Measurements from ENCODE around the gene RMND5B.
"Not testable (repeated sequence)": the region's sequence is repeated elsewhere in the genome, so short reads cannot be mapped to it uniquely, and the experiment has no call there.

Gene RMND5B

DNA sequence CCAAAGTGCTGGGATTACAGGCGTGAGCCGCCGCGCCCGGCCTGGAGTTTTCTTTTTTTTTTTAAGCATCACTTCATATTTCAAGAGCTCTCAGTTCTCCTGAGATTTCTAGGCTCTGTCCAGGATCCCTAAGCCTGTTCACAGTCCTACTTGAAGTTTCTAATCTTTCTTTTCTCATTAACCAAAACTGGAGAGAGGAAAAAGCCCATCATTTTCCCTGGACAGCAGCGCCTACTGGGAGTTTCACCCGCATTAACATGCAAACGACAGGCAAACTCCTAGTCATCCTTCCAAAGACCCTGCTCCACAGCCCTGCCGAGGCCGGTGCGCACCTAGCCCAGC, 609 bp upstream of the RMND5B start:
- DNase-seq (ENCODE audit: low read depth in 2 of 2): not testable (repeated sequence)

GRCh38 chr5:178131446-178131996, 707 bp downstream of the RMND5B start:
- DNase-seq (ENCODE audit: low read depth in 2 of 2): no peak

DNA sequence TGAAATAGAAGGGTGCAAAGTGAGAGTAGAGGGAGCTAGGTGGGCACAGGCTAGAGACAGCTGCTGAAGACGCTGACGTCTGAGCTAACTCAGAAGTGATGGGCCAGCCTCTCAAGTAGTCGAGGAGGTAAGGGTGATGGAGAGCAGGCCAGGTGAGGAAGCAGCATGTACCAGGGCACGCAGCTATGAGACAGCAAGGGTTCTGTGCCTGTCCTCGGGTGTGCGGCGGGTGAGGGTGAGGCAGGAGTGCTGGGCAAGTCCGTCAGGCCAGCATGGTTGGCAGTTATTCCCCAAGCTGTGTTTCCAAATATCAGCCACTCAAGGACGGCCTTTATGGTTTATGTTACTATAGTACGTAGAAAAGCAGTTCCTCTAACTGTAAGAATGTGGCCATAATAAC, 6.2 kb downstream of the RMND5B start:
- no peak for DNase-seq (ENCODE audit: low read depth in 2 of 2)

- DNase-seq (ENCODE audit: low read depth in 2 of 2): no peak
Measured at GRCh38 chr5:178137991-178138390, 7.2 kb downstream of the RMND5B start.

GRCh38 chr5:178141550-178141949, 10.7 kb downstream of the RMND5B start:
- DNase-seq (ENCODE audit: low read depth in 2 of 2): no peak

- DNase-seq (ENCODE audit: low read depth in 2 of 2): no peak
Measured at GRCh38 chr5:178142642-178143041, 11.8 kb downstream of the RMND5B start.

- DNase-seq (ENCODE audit: low read depth in 2 of 2): no peak
Measured at GRCh38 chr5:178143246-178143645, 12.4 kb downstream of the RMND5B start.

DNA sequence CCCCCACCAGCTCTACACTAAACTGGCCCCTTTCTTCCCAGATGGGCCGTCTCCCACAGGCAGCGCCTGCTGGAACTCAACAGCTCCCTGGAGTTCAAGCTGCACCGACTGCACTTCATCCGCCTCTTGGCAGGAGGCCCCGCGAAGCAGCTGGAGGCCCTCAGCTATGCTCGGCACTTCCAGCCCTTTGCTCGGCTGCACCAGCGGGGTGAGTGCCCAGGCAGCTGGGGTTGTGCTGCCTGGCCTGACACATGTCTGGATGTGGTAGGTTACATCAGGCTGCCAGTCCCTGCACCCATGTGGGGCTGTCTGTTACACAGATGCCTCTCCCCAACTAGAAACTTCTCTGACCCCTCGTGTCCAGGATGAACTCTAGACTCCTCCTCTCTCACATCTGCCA, 13.1 kb downstream of the RMND5B start:
- no peak for DNase-seq (ENCODE audit: low read depth in 2 of 2)

GRCh38 chr5:178145965-178146820, 15.4 kb downstream of the RMND5B start:
- DNase-seq (ENCODE audit: low read depth in 2 of 2): peak; percentile 52 to 58

DNA sequence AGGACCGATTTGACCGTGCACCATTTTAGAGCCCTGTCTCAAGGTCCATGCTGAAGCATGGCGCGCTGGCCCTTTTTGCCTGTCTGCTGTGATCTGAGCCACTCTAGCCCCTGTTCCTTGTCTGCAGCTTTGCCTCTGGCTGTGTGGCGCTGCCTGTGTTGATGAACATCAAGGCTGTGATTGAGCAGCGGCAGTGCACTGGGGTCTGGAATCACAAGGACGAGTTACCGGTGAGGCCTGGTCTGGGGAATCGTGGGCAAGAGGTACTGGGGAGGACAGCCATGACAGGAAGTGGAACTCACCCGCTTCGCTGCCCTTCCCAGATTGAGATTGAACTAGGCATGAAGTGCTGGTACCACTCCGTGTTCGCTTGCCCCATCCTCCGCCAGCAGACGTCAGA, 16.6 kb downstream of the RMND5B start:
- DNase-seq (ENCODE audit: low read depth in 2 of 2): no peak

DNA sequence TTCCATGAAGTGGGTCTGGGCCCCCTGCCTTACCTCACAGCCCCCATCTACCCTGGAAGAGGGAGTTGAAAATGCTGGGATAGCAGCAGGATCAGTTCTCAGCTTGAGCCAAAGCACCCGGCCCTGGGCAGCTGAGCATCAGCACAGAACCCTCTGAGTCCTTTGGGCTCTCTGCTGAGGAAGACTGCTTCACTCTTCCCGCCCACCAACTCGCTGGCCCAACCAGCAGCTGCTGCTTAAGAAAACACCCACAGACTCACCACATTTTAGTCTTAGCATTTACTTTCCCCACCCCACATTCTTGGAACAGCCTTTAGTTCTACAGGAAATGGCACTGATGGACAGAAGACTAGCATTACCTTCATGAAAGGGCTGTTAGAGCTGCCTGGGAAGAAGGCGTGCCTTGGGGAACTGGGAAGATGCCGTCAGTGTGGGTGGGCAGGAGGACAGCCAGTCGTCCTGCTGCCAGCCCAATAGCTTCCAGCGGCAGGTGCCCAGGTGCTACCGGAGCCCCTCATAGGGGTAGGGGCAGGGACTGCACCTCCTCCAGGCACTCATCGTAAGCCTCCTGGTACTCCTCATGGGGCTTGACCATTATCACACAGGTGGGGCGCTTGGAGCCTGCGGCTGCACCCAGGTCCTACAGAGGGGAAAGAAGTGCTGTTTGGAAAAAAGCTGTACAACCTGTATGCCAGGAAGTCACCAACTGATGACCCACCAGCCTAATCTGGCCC, 18.6 kb downstream of the RMND5B start:
- no peak for DNase-seq (ENCODE audit: low read depth in 2 of 2)

GRCh38 chr5:178150977-178151734, 20.3 kb downstream of the RMND5B start:
- no peak for DNase-seq (ENCODE audit: low read depth in 2 of 2)

- DNase-seq (ENCODE audit: low read depth in 2 of 2): no peak
Measured at GRCh38 chr5:178152491-178153444, 22.0 kb downstream of the RMND5B start.

GRCh38 chr5:178153530-178154340, 22.9 kb downstream of the RMND5B start, which contains the start of gene NHP2:
NHP2 (minus strand) TSS chr5:178153885; CDS start chr5:178153817, 68 bp downstream.
- DNase-seq (ENCODE audit: low read depth in 2 of 2): peak; percentile 97 to 98

GRCh38 chr5:178155065-178155464, 24.3 kb downstream of the RMND5B start:
- DNase-seq (ENCODE audit: low read depth in 2 of 2): no peak

DNA sequence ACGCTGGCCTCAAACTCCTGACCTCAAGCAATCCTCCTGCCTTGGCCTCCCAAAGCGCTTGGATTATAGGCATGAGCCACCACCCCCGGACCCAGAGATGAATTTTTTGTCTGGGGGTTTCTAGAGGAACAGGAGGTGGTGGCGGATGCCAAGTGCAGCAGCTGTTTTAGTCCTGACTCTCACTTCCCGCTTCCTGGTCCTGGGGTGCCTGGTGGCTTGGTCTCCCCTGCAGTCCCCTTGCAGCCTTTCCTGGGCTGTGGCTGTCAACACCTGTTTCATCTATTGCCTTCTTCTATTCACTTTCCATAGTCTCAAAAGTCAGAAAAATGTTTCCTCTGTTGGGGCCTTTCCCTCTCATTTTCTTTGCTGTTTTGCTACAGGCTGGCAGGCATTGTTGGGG, 29.4 kb downstream of the RMND5B start:
- DNase-seq (ENCODE audit: low read depth in 2 of 2): no peak

- DNase-seq (ENCODE audit: low read depth in 2 of 2): no peak
Measured at GRCh38 chr5:178162481-178162880, 31.7 kb downstream of the RMND5B start.

GRCh38 chr5:178163772-178164735, 33.2 kb downstream of the RMND5B start:
- DNase-seq (ENCODE audit: low read depth in 2 of 2): peak; percentile 89 to 93

- DNase-seq (ENCODE audit: low read depth in 2 of 2): no peak
Measured at GRCh38 chr5:178165581-178165980, 34.8 kb downstream of the RMND5B start.
